Sigmoid colon (tissue), 4 donors: ENCODE results near the gene MAGI2.

Source experiments
- EP300 ChIP-seq, 4 donors: sonication (generic); formaldehyde crosslinking; IDR thresholded peaks; one replicate each; pipeline ENCODE4 v1.6.1; 2017; ENCODE audit warnings: antibody characterized with exemption in 4 of 4
- POLR2A ChIP-seq, 2 donors: fragments of 450-650 bp; IDR thresholded peaks; one replicate each; pipeline ENCODE4 v1.6.1; 2016; ENCODE audit warnings: antibody characterized with exemption in 2 of 2, mild to moderate bottlenecking in 2 of 2, moderate library complexity in 2 of 2
- TF ChIP-seq, protein P1 (sequence below), 4 experiments: fragments of 450-650 bp in 3 of 4; fragments of 200-600 bp in 1 of 4; IDR thresholded peaks; one replicate each; pipeline ENCODE4 v1.5.1; 2016 to 2019; ENCODE audit warnings: antibody characterized with exemption in 4 of 4, mild to moderate bottlenecking in 3 of 4, moderate library complexity in 2 of 4

DNA sequence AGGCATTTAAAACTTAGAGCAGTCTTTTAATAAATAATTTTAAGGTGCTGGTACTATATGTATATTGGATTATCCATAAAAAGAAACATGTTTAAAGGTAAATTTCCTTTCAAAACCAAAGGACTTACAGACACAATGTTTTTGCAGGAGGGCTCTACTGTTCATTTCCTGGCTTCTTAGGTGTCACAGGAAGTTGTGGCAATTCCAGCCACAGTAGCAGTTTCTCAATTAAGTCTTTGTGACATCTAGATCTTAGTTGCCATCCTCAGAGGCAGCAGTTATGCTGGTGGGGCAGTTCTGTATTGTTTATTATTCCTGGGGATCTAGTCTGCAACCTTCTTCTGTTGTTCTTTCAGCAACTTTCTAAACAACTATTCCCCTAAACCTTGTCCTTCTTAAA is 460.1 kb downstream of the MAGI2 start:
- TF ChIP-seq, protein P1, sequence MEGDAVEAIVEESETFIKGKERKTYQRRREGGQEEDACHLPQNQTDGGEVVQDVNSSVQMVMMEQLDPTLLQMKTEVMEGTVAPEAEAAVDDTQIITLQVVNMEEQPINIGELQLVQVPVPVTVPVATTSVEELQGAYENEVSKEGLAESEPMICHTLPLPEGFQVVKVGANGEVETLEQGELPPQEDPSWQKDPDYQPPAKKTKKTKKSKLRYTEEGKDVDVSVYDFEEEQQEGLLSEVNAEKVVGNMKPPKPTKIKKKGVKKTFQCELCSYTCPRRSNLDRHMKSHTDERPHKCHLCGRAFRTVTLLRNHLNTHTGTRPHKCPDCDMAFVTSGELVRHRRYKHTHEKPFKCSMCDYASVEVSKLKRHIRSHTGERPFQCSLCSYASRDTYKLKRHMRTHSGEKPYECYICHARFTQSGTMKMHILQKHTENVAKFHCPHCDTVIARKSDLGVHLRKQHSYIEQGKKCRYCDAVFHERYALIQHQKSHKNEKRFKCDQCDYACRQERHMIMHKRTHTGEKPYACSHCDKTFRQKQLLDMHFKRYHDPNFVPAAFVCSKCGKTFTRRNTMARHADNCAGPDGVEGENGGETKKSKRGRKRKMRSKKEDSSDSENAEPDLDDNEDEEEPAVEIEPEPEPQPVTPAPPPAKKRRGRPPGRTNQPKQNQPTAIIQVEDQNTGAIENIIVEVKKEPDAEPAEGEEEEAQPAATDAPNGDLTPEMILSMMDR (IDR thresholded peaks at IDR 0.05) = no peak
- TF ChIP-seq EP300 (IDR thresholded peaks at IDR 0.05) = no peak
- no peak for TF ChIP-seq POLR2A (IDR thresholded peaks at IDR 0.05)
